ENCODE data around the gene ATM. TPM values are rescaled to one million over a fixed set of nuclear protein-coding genes. Genes with fewer than 3 reads are reported as not detected.
"Not testable (repeated sequence)": the region's sequence is repeated elsewhere in the genome, so short reads cannot be mapped to it uniquely, and the experiment has no call there.

Gene ATM
- total RNA-seq, 2 donors from 2014 or later = 40.8 to 43.0 TPM

GRCh38 chr11:108340973-108341372, 118.1 kb downstream of the ATM start:
- DNase-seq = no peak
- intact Hi-C loops (cut with DNase I) = loop anchor here in 1 of 2 donors (10.0 kb wide), 1 partner anchor 314 kb away; no protein-coding TSS in a partner anchor
- ATAC-seq = peak in 1 of 2 donors; percentile 84

DNA sequence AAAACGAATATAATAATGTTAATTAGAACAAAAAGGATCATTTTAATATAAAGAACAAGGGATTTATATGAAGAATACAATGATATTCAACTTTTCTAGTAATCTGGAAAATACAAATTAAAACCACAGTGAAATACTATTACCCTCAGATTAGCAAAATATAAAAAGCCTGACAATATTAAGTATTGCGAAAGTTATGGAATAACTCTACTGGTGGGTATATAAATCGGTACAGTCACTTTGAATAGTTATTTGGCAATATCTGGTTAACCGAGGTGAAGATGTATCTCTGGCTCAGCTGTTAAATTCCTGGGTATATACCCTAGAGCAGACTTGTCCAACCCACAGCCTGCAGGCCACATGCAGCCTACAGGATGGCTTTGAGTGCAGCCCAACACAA, 118.8 kb downstream of the ATM start:
- ATAC-seq (no peak), DNase-seq (no peak)
- intact Hi-C loops (cut with DNase I) = loop anchor here in 1 of 2 donors (10.0 kb wide), 1 partner anchor 313 kb away; no protein-coding TSS in a partner anchor

- intact Hi-C loops (cut with DNase I) = loop anchor here in 1 of 2 donors (10.0 kb wide), 1 partner anchor 311 kb away; no protein-coding TSS in a partner anchor
- DNase-seq (no peak), ATAC-seq (no peak)
Observed at GRCh38 chr11:108343714-108344113, 120.8 kb downstream of the ATM start.

DNA sequence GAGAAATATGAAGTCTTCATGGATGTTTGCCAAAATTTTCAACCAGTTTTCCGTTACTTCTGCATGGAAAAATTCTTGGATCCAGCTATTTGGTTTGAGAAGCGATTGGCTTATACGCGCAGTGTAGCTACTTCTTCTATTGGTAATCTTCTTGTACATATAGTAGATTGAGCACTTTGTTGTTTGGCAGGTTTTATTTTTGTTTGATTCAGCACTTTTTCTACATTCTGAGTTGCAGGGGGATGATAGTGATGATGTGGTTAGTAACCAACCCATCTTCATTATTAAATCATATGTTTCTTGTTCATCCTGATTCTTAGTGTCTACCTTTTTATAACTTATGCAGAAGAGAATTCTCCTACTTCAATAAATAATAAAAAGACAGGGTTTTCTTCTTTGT, 122.9 kb downstream of the ATM start:
- intact Hi-C loops (cut with DNase I) = loop anchor here in 1 of 2 donors (10.0 kb wide), 1 partner anchor 309 kb away; no protein-coding TSS in a partner anchor
- ATAC-seq = no peak
- DNase-seq = no peak

DNA sequence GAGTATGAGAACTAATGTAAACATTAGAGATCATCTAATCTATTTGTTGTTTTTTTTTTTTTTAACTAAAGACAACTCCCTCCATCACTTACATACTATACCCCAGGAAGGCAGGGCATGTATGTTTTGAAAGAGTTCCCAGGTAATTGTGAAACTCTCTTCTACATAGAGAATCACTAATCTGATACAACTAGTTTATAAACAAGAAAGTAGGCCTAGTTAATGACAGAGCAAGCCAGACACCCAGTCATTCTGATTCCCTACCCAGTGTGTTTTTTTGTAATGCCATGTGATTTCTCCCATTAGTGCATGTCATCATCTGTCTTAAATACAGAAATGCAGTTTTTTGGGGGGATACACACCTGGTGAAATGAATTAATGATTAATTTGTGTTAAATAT, 123.6 kb downstream of the ATM start:
- no peak for ATAC-seq
- no peak for DNase-seq
- intact Hi-C loops (cut with DNase I) = loop anchor here in 1 of 2 donors (10.0 kb wide), 1 partner anchor 308 kb away; no protein-coding TSS in a partner anchor

GRCh38 chr11:108351468-108351867, 128.6 kb downstream of the ATM start:
- no peak for DNase-seq
- peak in 1 of 2 donors; percentile 39 for ATAC-seq
- intact Hi-C loops (cut with DNase I) = no loop called here

GRCh38 chr11:108364159-108364558, 141.3 kb downstream of the ATM start:
- DNase-seq (no peak), ATAC-seq (no peak)
- intact Hi-C loops (cut with DNase I) = no loop called here

DNA sequence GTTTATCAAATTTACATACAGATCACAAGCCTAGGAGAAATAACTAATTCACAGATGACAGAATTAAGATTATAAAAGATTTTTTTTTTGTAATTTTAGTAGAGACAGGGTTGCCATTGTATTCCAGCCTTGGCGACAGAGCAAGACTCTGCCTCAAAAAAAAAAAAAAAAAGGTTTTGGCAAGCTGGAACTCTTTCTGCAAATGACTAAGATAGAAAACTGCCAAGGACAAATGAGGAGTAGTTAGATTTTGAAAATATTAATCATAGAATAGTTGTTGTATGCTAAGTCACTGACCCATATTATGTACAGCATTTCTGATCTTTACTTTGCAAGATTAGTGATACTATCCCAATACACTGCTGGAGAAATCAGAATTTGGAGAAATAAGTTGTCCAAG, 145.3 kb downstream of the ATM start:
- no peak for DNase-seq
- ATAC-seq = peak in 1 of 2 donors; percentile 40
- intact Hi-C loops (cut with DNase I) = no loop called here

- intact Hi-C loops (cut with DNase I) = no loop called here
- no peak for DNase-seq
- ATAC-seq = peak in 1 of 2 donors; percentile 32
Observed at GRCh38 chr11:108369064-108369463, 146.2 kb downstream of the ATM start.

DNA sequence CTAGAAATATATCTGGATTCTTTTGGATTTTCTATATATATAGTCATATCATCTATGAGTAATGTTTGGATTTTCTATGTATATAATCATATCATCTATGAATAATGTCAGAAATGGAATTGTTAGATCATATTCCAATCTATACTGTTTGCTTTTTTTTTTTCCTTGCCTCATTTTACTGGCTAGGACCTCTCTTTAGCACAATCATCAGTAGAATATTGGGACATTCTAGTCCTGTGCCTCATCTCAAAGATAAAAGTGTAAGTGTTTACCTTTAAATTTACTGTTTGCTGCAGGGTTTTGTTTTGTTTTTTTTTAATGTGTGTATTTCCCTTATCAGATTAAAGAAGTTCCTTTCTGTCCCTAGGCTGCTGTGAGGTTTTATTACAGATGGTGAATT, 147.4 kb downstream of the ATM start:
- intact Hi-C loops (cut with DNase I) = no loop called here
- ATAC-seq = no peak
- no peak for DNase-seq

DNA sequence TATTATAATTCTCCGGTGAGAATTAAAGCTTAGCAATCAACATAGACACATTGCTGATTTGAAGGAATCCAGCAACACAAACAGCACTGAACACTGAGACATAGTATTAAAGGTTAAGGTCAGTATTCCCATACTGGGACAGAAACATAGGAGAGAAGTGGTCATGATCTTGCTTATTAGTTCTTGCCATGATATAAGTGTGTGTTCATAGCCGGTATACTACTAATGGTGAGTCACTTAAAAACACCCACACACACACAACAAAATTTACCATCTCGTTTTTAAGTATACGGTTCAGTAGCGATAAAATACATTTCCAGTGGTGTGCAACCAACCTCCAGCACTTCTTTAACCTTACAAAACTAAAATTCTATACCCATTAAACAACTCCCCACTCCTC, 148.1 kb downstream of the ATM start:
- DNase-seq = no peak
- ATAC-seq = no peak
- intact Hi-C loops (cut with DNase I) = no loop called here

DNA sequence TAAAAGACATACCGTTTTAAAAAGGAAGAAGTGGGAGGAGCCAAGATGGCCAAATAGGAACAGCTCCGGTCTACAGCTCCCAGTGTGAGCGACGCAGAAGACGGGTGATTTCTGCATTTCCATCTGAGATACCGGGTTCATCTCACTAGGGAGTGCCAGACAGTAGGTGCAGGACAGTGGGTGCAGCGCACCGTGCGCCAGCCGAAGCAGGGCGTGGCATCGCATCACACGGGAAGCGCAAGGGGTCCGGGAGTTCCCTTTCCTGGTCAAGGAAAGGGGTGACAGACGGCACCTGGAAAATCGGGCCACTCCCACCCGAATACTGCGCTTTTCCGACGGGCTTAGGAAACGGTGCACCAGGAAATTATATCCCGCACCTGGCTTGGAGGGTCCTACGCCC, 150.6 kb downstream of the ATM start:
- DNase-seq; ATAC-seq; intact Hi-C loops (cut with DNase I): not testable (repeated sequence)

- DNase-seq = no peak
- no peak for ATAC-seq
- intact Hi-C loops (cut with DNase I) = no loop called here
Observed at GRCh38 chr11:108388576-108388975, 165.7 kb downstream of the ATM start.

- intact Hi-C loops (cut with DNase I) = no loop called here
- DNase-seq = no peak
- peak in 1 of 2 donors; percentile 32 for ATAC-seq
Observed at GRCh38 chr11:108392353-108392752, 169.5 kb downstream of the ATM start.

GRCh38 chr11:108393046-108393445, 170.2 kb downstream of the ATM start:
- intact Hi-C loops (cut with DNase I) = no loop called here
- DNase-seq = no peak
- ATAC-seq = peak in 1 of 2 donors; percentile 19

DNA sequence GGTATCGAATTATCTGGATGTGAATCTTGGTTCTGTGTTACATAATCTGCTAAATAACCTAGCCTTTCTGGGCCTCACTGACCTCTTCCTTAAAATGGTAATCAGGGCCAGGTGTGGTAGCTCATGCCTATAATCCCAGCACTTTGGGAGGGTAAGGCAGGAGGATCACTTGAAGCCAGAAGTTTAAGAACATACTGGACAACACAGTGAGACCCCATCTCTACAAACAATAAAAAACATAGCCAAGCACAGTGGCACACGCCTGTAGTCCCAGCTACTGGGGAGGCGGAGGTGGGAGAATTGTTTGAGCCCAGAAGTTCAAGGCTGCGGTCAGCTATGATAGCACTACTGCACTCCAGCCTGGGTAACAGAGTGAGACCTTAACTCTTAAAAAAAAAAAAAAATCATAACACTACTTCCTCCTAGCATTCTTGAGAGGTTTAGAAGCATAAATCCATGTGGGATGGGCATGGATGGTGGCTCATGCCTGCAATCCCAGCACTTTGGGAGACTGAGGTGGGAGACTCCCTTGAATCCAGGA, 171.9 kb downstream of the ATM start:
- ATAC-seq (no peak), DNase-seq (no peak)
- intact Hi-C loops (cut with DNase I) = no loop called here

DNA sequence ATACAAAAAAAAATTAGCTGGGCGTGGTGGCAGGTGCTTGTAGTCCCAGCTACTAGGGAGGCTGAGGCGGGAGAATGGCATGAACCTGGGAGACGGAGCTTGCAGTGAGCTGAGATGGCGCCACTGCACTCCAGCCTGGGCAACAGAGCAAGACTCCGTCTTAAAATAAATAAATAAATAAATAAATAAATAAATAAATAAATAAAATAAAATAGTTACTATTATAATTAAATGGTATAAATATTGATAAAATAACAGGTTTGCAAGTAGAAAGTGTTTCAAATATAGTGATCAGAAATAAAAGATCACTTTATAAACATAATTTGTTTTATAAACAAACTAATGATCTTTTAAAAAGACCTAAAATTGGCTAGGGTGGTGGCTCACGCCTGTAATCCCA, 173.8 kb downstream of the ATM start:
- ATAC-seq; intact Hi-C loops (cut with DNase I); DNase-seq: not testable (repeated sequence)

- intact Hi-C loops (cut with DNase I) = no loop called here
- DNase-seq (no peak), ATAC-seq (no peak)
Observed at GRCh38 chr11:108398439-108398838, 175.6 kb downstream of the ATM start.

- intact Hi-C loops (cut with DNase I) = no loop called here
- ATAC-seq = no peak
- no peak for DNase-seq
Observed at GRCh38 chr11:108402241-108402640, 179.4 kb downstream of the ATM start.

- ATAC-seq = no peak
- DNase-seq = no peak
Observed at GRCh38 chr11:108403052-108403451, 180.2 kb downstream of the ATM start.

DNA sequence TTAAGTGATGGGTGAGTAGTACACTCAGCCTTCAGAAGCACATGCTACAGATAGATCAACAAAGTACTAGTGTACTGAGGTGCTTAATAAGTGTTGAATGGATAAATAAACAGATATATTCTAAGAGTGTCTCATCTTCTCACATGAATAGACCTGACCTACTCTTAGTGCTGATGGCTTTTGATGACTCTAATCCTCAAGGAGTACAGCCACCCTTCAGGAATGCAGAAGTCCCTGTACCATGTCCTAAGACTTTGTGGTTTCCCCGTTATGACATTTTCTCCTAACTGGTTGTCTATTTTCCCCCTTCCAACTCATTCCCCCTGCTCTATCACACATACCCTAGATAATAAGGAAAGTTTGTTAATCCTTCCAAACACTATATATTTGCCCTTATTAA, 182.8 kb downstream of the ATM start:
- no peak for ATAC-seq
- intact Hi-C loops (cut with DNase I) = no loop called here
- no peak for DNase-seq

More at GRCh38 chr11:108403052-108403451, 180.2 kb downstream of the ATM start:
- intact Hi-C loops (cut with DNase I) = no loop called here
